ENCODE measurements around the gene PRKN.
"Not testable (repeated sequence)": the region's sequence is repeated elsewhere in the genome, so short reads cannot be mapped to it uniquely, and the experiment has no call there.

The PRKN gene

GRCh38 chr6:161880056-161880455 lies 847.5 kb downstream of the PRKN start:
- DNase-seq = no peak

- no peak for DNase-seq
Measured at GRCh38 chr6:161876231-161876630, 851.3 kb downstream of the PRKN start.

GRCh38 chr6:161870236-161870901 lies 857.2 kb downstream of the PRKN start:
- no peak for DNase-seq

GRCh38 chr6:161869491-161869890 lies 858.1 kb downstream of the PRKN start:
- no peak for DNase-seq

GRCh38 chr6:161866570-161866969 lies 861.0 kb downstream of the PRKN start:
- no peak for DNase-seq

- DNase-seq = not testable (repeated sequence)
Measured at GRCh38 chr6:161861061-161861460, 866.5 kb downstream of the PRKN start.

- no peak for DNase-seq
Measured at GRCh38 chr6:161853657-161854056, 873.9 kb downstream of the PRKN start.

- not testable (repeated sequence) for DNase-seq
Measured at GRCh38 chr6:161851486-161851885, 876.1 kb downstream of the PRKN start.

- DNase-seq = no peak
Measured at GRCh38 chr6:161850562-161850961, 877.0 kb downstream of the PRKN start.

- no peak for DNase-seq
Measured at GRCh38 chr6:161847628-161848027, 879.9 kb downstream of the PRKN start.

GRCh38 chr6:161844804-161845203 lies 882.8 kb downstream of the PRKN start:
- DNase-seq = no peak

- DNase-seq = no peak
Measured at GRCh38 chr6:161843066-161843465, 884.5 kb downstream of the PRKN start.

GRCh38 chr6:161840380-161840779 lies 887.2 kb downstream of the PRKN start:
- DNase-seq = no peak

GRCh38 chr6:161838306-161839035 lies 889.1 kb downstream of the PRKN start:
- no peak for DNase-seq

- DNase-seq = no peak
Measured at GRCh38 chr6:161837854-161838253, 889.7 kb downstream of the PRKN start.

- no peak for DNase-seq
Measured at GRCh38 chr6:161837449-161837735, 890.2 kb downstream of the PRKN start.

GRCh38 chr6:161836643-161837448 lies 890.7 kb downstream of the PRKN start:
- DNase-seq = no peak

- no peak for DNase-seq
Measured at GRCh38 chr6:161835500-161836215, 891.9 kb downstream of the PRKN start.

- DNase-seq = no peak
Measured at GRCh38 chr6:161834426-161834825, 893.1 kb downstream of the PRKN start.

GRCh38 chr6:161833099-161833860 lies 894.3 kb downstream of the PRKN start:
- no peak for DNase-seq

- no peak for DNase-seq
Measured at GRCh38 chr6:161832622-161833021, 894.9 kb downstream of the PRKN start.

GRCh38 chr6:161830866-161831616 lies 896.5 kb downstream of the PRKN start:
- DNase-seq = no peak
